KOPT-K1 (cell line): ENCODE data around the gene KRT32.

Experiments
- H3K27ac ChIP-seq: fragments of 200-600 bp; sonication (generic); 2 replicates; pipeline ENCODE4 v1.5.1; 2016; ENCODE audit warnings: antibody characterized with exemption, mild to moderate bottlenecking, low read depth, low read length; ENCODE audit not compliant: poor library complexity, severe bottlenecking
- H3K36me3 ChIP-seq: fragments of 200-600 bp; sonication (generic); 2 replicates; pipeline ENCODE4 v1.5.1; 2017; ENCODE audit warnings: antibody characterized with exemption, mild to moderate bottlenecking, low read length, moderate library complexity; ENCODE audit not compliant: insufficient read depth
- H3K9me3 ChIP-seq: fragments of 200-600 bp; sonication (generic); 2 replicates; pipeline ENCODE4 v1.5.1; 2017; ENCODE audit warnings: antibody characterized with exemption, low read length, mild to moderate bottlenecking; ENCODE audit not compliant: insufficient read depth, poor library complexity, severe bottlenecking

Gene KRT32

GRCh38 chr17:41500131-41500911 lies 33.1 kb upstream of the KRT32 start:
- H3K9me3 ChIP-seq, result no peaks in the 10 kb centered on the region
- no peak overlapping the region for H3K27ac ChIP-seq
- H3K36me3 ChIP-seq, result no peaks in the 10 kb centered on the region

- H3K36me3 ChIP-seq, result no peaks in the 10 kb centered on the region
- no peak overlapping the region for H3K27ac ChIP-seq
- H3K9me3 ChIP-seq, result no peaks in the 10 kb centered on the region
Measured at GRCh38 chr17:41499714-41500113, 32.5 kb upstream of the KRT32 start.

DNA sequence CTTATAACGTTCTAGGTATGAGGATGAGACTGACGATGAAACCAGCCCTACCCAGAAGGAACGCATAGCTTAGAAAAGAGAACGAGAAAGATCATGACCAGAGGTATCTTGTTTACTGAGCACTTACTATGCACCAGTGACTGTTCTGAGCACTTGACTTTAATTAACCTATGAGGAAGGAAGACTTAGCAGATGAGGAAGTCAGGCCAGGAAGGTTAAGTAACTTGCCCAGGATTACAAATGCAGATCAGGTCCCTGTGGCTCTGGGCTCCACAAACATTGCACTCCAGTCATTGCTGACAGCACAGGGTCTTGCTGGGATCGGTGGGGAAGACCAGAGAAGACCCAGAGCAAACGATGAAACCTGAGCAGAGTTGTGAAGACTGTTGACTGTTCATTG lies 31.1 kb upstream of the KRT32 start:
- Histone ChIP-seq H3K36me3 (no peaks in the 10 kb centered on the region), H3K9me3 (no peaks in the 10 kb centered on the region), H3K27ac (no peak overlapping the region)

DNA sequence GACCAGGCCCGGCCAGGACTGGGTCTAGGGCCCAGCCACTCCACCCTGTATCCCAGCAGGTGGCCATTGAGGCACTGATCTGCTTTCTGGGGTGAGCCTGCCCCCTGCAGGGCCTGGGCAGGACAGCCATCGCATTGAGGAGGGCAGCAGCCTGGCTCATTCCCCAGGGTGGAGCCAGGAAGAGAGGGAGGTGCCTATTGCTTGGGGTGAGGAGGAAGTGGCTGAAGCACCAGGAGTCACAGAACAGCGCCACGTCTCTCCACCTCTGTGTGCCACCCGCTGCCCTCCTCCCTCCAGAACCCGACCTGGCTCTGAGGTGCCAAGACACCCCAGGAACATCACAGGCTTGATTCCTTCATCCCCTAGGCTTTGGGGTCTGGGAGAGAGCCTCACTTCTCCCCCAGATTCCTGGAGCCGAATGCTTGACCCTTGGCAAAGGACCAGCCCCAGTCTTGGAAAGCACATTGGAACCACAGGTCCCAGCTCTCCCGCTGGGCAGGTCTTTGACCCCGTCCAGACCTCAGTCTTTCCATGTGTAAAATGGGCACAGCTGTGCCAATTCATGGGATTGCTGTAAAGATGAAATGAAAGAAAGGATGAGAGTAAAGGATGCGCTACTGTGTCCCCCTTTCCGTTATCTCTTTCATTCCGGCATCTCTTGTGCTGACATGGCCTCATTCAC lies 29.8 kb upstream of the KRT32 start:
- H3K9me3 ChIP-seq, result no peaks in the 10 kb centered on the region
- H3K27ac ChIP-seq, result no peak overlapping the region
- H3K36me3 ChIP-seq, result no peaks in the 10 kb centered on the region

- Histone ChIP-seq H3K9me3 (no peaks in the 10 kb centered on the region), H3K27ac (no peak overlapping the region), H3K36me3 (no peaks in the 10 kb centered on the region)
Measured at GRCh38 chr17:41494524-41494923, 27.3 kb upstream of the KRT32 start.

DNA sequence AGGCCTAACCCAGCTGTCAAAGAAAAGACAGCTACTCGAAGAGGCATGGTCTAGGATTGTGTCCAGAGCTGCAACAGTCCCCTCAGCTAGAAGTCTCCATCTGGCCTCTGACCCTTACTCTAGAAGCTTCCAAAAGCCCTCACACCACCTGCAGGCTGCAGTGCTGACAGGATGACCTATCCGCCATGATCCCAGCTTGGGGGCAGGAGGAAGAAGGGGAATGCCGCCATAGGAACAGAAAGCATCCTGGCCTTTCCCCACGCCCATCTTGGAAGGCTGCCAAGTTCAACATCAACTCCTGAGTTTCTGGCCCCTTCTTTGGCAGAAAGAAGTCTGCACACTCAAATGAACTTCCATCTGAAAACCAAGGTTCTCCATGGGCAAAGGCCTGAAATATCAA lies 25.6 kb upstream of the KRT32 start:
- H3K27ac ChIP-seq, result no peak overlapping the region
- no peaks in the 10 kb centered on the region for H3K36me3 ChIP-seq
- H3K9me3 ChIP-seq, result no peaks in the 10 kb centered on the region

DNA sequence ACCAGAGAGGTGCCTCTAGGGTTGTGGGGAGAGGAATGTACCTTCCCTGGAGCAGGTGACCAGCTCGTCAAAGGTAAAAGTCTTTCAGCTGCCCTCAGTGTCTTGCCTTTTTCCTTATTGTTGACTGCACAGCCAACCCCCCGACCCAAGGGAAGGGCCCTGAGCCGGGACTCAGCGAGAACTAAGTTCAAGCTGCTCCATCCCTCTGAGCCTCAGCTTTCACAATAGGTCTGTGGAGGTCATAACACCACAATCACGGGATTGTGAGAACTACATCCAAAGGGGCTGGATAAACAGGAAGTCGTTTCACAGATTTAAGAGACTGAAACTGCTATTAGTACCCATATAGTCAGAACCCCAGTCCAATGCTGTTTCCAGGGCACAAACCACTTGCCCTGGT lies 25.2 kb upstream of the KRT32 start:
- Histone ChIP-seq H3K9me3 (no peaks in the 10 kb centered on the region), H3K27ac (no peak overlapping the region), H3K36me3 (no peaks in the 10 kb centered on the region)

DNA sequence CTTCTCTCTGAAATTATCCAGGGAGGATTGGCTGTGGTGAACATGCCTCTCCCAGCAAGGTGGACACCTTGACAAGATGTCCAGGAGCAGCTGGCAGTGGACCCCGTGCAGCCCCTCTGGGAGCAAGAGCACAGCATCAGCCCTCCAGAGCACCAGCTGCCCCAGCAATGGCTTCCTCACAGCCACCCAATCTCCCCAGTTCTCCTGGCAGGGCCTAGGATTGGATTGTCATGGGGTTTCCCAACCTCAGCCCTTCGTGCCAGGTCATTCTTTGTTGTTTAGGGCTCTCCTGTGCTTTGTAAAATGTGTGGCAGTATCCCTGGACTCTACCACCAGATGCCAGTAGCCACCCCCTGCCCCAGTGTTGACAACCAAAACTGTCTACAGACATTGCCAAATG lies 24.3 kb upstream of the KRT32 start:
- Histone ChIP-seq H3K36me3 (no peaks in the 10 kb centered on the region), H3K9me3 (no peaks in the 10 kb centered on the region)

DNA sequence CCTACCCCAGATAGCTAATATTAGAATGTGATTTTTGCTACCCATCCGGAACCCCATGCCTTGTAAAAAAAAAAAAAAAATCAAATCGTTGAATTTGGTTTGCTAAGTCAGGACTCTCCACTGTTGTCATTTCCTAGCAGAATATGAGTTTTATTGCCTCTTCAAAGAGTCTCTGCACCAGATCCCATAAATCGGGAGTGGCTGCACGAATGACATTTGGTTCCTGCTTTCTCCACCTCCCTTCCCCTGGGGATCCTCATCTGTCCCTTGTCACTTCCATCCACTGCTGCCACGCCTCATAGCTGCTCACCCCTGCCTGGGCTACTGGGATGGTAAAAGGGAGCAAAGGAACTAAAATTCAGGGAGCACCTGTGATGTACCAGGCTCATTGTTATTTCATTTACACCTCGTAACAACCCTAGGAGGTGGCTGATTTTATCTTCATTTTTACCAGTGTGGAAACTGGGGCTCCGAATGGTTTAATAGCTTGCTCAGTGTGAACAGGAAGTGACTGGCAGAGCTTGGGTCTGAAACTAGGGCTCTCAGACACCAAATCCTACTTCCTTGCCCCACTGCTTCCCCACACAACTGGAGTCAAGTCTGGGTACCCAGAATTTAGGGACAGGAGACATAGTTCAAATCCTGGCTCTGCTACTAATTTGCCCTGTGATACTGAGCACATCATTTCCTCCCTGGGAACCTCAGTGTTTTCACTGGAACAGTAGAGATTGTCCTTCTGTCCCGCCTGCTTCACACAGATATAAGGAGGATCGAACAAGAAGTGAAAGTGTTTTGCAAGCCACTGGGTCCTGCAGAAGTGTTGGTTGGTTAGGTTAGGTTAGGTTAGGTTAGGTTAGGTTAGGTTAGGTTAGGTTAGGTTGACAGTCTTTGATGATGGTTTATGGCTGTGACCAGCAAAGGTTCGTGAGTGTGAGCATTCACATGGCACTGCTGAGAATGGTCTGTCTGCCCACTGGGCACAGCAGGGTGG lies 23.1 kb upstream of the KRT32 start:
- Histone ChIP-seq H3K36me3 (no peaks in the 10 kb centered on the region), H3K27ac (no peak overlapping the region), H3K9me3 (no peaks in the 10 kb centered on the region)

More for the DNA sequence above, 24.3 kb upstream of the KRT32 start:
- no peak overlapping the region for H3K27ac ChIP-seq

DNA sequence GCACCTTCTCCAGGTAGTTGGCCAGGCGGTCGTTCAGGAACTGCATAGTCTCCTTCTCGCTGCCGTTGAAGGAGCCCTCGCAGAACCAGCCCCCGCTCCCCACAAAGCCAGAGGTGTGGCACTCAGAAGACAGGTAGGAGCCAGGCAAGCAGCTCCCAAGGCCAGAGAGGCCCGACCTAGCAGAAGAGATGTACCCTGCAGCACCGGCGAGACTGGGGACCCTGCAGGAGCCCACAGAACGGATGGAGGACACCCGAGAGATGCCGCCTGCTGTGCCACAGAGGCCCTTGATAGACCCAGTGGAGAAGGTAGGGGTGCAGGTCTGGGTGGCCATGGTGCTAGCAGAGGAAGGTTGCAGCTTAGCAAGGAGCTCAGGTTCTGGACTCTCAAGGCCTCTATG lies 22.3 kb upstream of the KRT32 start, which contains the start of gene KRT36:
Gene KRT36 (minus strand): TSS at position 380 of the 400 bp plus-strand sequence. CDS start 46 bp downstream, at position 334.
- no peak within 1 kb of the TSS for H3K27ac ChIP-seq

GRCh38 chr17:41486809-41487530 lies 19.8 kb upstream of the KRT32 start:
- Histone ChIP-seq H3K27ac (no peak overlapping the region), H3K9me3 (no peaks in the 10 kb centered on the region), H3K36me3 (no peaks in the 10 kb centered on the region)

More for the DNA sequence above, 22.3 kb upstream of the KRT32 start, which contains the start of gene KRT36:
- H3K9me3 ChIP-seq, result no peaks in the 10 kb centered on the region
- H3K36me3 ChIP-seq, result no peaks in the 10 kb centered on the region

GRCh38 chr17:41486316-41486715 lies 19.1 kb upstream of the KRT32 start:
- Histone ChIP-seq H3K9me3 (no peaks in the 10 kb centered on the region), H3K36me3 (no peaks in the 10 kb centered on the region), H3K27ac (no peak overlapping the region)

DNA sequence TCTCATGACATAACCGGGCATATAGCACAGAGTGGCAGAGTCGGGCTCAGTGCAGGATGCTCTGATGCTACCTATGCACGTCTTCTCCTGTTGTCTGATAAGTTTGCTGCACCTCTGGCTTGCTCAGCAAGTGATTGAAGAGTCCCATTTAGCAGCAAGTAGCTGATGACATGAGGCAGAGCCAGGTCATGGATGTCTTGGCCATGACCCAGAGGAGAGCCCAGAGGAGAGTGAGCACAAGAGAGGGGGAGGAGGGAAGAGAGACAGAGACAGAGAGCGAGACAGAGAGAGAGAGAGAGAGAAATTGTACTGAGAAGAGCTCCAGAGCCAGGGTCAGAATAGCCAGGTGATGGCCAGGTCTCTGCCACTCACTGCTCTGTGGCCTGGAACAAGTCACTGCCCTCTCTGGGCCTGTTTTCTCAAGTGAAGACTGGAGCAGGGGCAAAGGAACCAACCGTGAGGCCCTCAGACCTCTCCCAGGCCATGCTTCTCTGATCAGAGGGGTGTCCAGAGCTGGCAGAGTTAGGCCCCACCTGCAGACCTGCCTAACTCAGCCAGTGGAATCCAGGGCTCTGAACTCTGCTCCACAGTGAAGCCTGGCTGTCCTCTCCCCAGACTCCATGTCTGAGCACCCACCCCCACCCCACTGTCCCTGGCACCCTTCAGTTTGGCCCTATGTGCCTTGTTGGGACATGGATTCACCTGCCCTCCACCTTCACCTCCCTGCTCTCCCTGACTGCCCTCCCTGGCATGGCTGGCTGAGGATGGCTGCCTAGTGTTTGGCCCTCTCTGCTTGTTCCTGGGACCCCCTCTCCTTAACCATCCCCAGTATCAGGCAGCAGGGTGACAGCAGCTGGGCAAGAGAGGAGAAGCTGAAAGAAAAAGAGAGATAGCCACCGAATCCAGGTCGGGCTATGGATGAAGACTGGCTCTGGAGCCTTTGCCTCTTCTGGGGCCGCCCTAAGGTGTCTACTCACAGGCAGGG lies 18.0 kb upstream of the KRT32 start:
- no peaks in the 10 kb centered on the region for H3K36me3 ChIP-seq
- H3K9me3 ChIP-seq, result no peaks in the 10 kb centered on the region
- no peak overlapping the region for H3K27ac ChIP-seq
